ENCODE measurements around the gene MRPL23.

MRPL23 gene

DNA sequence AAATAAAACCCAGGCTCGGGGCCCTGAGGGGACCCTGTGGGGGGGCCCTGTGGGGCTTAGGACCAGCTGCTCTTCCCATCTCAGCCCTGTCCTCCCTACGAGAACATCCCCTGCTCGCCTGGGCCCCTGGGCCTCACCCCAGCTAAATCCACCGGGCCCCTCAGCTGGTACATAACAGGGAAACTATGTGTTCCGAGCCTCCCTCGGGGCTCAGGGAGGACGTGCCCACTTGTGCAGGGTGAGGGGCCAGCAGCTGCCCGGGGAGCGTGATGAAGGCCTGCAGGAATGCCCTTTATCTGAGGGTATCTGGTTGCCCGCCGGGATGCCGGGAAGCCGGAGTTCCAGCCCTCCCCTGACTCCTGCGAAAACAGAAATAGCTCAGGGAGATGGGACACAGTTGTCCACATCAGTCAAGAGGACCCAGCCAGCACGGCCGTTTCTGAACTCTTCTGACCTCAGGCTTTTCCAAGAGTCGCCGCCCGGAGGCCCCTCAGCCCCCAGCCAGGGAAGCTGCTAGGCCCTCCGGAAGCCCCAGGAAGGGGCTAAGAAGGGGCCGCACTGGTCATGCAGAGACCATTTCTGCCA lies 20.6 kb downstream of the MRPL23 start:
- no peaks in the 10 kb centered on the region for H3K27me3 Mint-ChIP-seq (ENCODE audit: low read depth)
- TF ChIP-seq, protein P1, sequence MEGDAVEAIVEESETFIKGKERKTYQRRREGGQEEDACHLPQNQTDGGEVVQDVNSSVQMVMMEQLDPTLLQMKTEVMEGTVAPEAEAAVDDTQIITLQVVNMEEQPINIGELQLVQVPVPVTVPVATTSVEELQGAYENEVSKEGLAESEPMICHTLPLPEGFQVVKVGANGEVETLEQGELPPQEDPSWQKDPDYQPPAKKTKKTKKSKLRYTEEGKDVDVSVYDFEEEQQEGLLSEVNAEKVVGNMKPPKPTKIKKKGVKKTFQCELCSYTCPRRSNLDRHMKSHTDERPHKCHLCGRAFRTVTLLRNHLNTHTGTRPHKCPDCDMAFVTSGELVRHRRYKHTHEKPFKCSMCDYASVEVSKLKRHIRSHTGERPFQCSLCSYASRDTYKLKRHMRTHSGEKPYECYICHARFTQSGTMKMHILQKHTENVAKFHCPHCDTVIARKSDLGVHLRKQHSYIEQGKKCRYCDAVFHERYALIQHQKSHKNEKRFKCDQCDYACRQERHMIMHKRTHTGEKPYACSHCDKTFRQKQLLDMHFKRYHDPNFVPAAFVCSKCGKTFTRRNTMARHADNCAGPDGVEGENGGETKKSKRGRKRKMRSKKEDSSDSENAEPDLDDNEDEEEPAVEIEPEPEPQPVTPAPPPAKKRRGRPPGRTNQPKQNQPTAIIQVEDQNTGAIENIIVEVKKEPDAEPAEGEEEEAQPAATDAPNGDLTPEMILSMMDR (IDR thresholded peaks at IDR 0.05; ENCODE audit: unreplicated experiment in 3 of 3) = no peak
- no peaks in the 10 kb centered on the region for H3K36me3 Mint-ChIP-seq (ENCODE audit: low read depth)
- no peak overlapping the region for H3K4me3 Mint-ChIP-seq
- H3K27ac Mint-ChIP-seq = no peak overlapping the region
- no peaks in the 10 kb centered on the region for H3K4me1 Mint-ChIP-seq
- no peaks in the 10 kb centered on the region for H3K9me3 Mint-ChIP-seq

DNA sequence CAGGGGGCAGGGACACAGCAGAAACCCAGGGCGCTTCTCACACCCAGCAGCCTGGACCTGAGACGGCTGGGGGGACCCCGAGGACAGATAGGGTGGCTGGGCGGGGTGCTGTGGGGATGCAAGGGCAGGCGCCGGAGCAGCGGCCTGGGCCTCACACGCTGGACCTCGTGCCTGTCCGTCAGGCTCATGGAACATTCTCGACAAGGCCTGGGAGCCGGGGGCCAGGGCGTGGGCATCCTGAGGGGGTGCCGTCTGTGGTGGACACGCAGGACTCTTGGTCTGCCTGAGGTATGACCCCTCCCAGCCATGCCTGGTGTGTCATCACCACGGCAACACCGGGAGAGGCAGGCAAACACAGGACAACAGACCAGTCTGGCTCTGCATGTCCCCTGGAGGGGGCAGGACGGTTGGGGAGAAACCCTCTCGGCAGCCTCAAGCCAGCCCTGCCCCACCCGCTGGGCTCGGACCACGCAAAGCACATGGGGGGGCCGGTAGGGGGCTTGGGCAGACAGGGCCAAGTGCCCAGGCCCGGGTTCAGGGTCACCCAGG lies 21.4 kb downstream of the MRPL23 start:
- no peaks in the 10 kb centered on the region for H3K9me3 Mint-ChIP-seq
- H3K4me3 Mint-ChIP-seq = no peak overlapping the region
- H3K27ac Mint-ChIP-seq = no peak overlapping the region
- H3K36me3 Mint-ChIP-seq (ENCODE audit: low read depth) = no peaks in the 10 kb centered on the region
- no peaks in the 10 kb centered on the region for H3K27me3 Mint-ChIP-seq (ENCODE audit: low read depth)
- TF ChIP-seq, protein P1 (IDR thresholded peaks at IDR 0.05; ENCODE audit: unreplicated experiment in 3 of 3) = no peak
- H3K4me1 Mint-ChIP-seq = no peaks in the 10 kb centered on the region

DNA sequence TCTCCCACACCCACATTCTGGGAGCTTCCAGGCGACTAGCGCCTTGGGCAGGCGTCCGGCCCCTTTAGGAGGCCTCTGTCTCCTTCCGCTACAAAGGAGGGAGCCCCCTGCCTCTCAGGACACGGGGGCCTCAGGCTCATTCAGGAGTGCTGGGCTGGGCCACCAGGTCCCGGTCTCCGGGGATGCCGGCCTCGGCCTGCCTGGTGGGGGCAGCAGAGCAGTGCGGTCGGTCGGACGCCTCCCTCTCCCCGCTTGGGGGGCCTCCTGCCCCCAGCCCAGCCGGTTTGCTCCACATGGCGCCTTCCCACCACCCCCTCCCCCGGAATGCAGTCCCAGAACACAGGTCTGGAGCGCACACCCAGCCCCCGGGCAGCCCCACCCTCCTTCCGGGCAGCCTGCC lies 21.9 kb downstream of the MRPL23 start:
- TF ChIP-seq, protein P1 (IDR thresholded peaks at IDR 0.05; ENCODE audit: unreplicated experiment in 3 of 3) = no peak
- Mint-ChIP-seq H3K4me3 (no peak overlapping the region), H3K9me3 (no peaks in the 10 kb centered on the region)

DNA sequence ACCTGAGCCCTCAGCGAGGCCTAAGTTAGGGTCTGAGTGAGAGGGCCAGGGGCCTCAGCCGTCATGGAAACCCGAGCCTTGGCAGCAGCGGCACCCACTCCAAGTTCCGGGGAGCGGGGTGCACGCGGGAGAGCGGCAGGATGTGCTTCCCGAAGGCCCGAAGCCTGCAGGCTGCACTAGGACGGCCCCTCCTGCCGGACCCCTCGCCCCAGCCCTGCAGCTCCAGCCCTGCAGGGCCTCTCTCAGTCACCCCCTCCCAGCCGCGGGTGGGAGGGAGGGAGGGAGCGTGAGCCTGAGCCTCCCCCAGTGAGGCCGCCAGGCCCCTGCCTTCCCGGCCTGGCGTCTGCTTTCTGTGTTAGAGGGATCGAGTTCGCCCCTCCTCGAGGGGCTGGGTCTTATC lies 22.6 kb downstream of the MRPL23 start:
- Mint-ChIP-seq H3K9me3 (no peaks in the 10 kb centered on the region), H3K27me3 (ENCODE audit: low read depth) (no peaks in the 10 kb centered on the region)

More for the DNA sequence above, 21.9 kb downstream of the MRPL23 start:
- Mint-ChIP-seq H3K4me1 (no peaks in the 10 kb centered on the region), H3K27me3 (ENCODE audit: low read depth) (no peaks in the 10 kb centered on the region), H3K36me3 (ENCODE audit: low read depth) (no peaks in the 10 kb centered on the region), H3K27ac (no peak overlapping the region)

DNA sequence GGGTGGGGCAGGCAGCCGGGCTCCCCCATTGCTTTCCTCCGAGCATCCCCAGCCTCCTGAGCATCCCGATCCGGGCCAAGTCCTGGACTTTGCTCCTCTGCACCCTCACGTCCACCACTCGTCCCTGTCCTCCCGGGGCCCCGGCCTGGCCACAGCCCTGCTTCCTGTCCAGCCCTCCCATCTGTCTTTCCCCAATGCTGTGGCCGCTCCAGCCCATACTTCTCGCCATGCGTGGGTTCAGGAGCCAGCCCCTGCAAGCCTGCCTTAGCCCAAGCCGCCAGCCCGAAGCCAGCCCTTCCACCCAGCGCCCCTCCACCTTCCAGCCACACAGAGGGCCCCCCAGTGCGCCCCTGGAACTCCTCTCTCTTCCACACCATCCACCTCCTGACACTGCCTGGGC lies 23.8 kb downstream of the MRPL23 start:
- TF ChIP-seq, protein P1 (IDR thresholded peaks at IDR 0.05; ENCODE audit: unreplicated experiment in 3 of 3) = no peak
- Mint-ChIP-seq H3K4me1 (no peaks in the 10 kb centered on the region), H3K27me3 (ENCODE audit: low read depth) (no peaks in the 10 kb centered on the region), H3K4me3 (no peak overlapping the region), H3K27ac (peak overlapping the region in 2 of 3 experiments; percentile 72 to 80), H3K36me3 (ENCODE audit: low read depth) (no peaks in the 10 kb centered on the region), H3K9me3 (no peaks in the 10 kb centered on the region)

More for the DNA sequence above, 22.6 kb downstream of the MRPL23 start:
- no peak overlapping the region for H3K4me3 Mint-ChIP-seq
- TF ChIP-seq, protein P1 (IDR thresholded peaks at IDR 0.05; ENCODE audit: unreplicated experiment in 3 of 3) = no peak
- H3K27ac Mint-ChIP-seq = no peak overlapping the region
- H3K36me3 Mint-ChIP-seq (ENCODE audit: low read depth) = no peaks in the 10 kb centered on the region
- no peaks in the 10 kb centered on the region for H3K4me1 Mint-ChIP-seq

DNA sequence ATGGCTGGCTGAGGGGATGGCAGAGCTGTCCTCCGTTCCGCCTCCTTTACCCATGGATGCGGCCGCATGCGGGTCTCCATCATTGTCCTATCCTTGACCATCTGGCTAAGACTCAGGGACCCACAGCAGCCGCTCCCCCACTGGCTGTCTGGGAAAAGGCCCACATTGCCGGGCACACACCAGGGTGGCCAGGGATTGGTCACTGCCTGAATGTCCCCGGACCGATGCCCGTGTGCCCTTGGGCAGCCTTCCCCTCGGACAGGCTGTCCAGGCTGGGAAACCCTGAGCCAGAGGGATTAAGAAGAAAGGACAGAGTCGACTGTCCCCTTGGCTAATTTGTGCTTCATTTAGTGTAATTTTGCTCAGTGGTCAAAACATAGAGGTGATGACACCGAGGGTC lies 28.1 kb downstream of the MRPL23 start:
- no peak overlapping the region for H3K27ac Mint-ChIP-seq
- TF ChIP-seq, protein P1 (IDR thresholded peaks at IDR 0.05; ENCODE audit: unreplicated experiment in 3 of 3) = no peak
- no peaks in the 10 kb centered on the region for H3K4me1 Mint-ChIP-seq
- H3K4me3 Mint-ChIP-seq = no peak overlapping the region
- H3K9me3 Mint-ChIP-seq = no peaks in the 10 kb centered on the region
- no peaks in the 10 kb centered on the region for H3K27me3 Mint-ChIP-seq (ENCODE audit: low read depth)
- no peaks in the 10 kb centered on the region for H3K36me3 Mint-ChIP-seq (ENCODE audit: low read depth)
